ENCODE results near the gene VEPH1.

The VEPH1 gene

DNA sequence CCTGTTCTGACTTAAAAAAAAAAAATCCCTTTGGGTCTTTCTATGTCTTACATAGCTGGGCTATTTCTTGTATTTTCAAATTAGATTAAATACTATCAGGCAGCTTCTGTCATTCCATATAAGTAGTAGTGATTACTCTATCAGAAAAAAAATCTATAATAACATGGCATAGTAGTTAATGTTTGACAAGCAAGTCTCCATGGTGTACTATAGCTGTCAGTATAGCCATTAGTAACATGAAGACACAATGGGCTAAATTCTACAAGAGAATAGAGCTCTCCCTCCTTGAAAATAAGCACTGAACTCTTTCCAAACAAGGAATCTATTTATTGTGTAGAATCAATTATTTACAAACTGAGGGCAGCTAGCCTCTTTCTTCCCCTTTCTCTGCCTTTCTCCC, 19.4 kb upstream of the VEPH1 start:
- no peak for DNase-seq

DNA sequence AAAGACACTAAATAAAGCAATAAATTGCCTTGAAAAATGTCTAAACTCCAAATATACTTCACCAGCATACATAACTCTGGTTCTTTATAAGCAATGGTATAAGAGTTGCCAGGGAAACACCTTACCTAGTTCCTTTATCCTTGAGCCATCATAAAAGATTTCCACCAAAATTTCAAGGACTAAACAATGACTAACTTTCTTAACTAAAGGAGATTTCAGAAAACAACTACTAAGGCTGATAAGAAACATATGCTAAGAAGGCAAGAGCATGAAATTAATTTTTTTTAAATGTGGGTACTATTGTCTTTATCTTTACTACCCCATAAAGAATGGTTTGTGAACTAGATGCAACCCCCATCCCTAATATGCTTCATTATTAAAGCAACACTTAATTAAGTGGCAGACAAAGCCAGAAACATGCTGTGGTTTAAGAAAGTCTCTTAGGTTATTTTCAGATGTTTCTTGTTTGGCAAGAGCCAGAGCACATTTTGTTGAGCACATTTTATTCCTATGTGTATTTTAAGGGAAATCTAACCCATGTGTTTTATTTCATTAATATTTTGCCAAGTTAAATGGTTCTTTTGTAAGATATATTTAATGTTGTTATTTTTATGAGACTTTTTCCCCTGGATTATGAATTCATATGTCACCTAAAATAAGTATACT, 17.4 kb upstream of the VEPH1 start:
- DNase-seq = no peak

- DNase-seq = no peak
These were observed 15.7 kb upstream of the VEPH1 start for GRCh38 chr3:157518881-157519280.

GRCh38 chr3:157516928-157517327, 13.7 kb upstream of the VEPH1 start:
- DNase-seq = no peak

DNA sequence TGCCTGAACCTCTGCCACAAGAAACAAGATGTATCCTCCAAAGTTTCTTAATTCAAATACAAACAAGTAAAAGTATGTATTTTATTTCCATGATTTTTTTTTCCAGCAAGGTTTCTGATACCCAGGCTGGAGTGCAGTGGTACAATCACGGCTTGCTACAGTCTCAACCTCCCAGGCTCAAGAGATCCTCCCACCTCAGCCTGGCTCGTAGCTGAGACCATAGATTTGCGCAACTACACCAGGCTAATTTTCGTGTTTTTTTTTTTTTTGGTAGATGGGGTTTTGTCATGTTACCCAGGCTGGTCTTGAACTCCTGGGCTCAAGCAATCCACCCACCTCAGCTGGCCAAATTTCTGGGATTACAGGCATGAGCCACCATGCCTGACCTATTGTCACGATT, 12.2 kb upstream of the VEPH1 start:
- DNase-seq = no peak

DNA sequence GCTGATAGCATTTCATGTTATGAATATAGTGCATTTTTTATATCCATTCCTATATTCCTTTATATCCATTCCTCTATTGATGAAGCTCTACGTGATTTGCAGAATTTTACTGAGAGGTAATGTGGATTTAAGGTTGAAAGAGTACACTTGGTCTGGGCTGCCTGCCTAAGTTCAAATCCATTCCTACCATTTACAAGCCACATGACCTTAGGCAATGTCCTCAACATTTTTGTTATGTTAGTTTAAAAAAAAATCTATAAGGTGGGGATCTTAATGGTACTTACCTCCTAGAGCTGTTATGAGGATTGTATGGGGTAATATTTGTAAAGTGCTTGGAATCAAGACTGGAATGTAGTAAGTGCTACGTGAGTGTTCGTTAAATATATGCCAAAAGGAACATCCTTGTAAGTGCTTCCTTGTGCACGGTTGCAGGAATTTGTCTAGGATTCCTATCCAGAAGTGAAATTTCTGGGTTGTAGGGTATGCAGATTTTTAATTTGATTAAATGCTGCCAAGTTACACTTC, 11.2 kb upstream of the VEPH1 start:
- no peak for DNase-seq

GRCh38 chr3:157513585-157513984, 10.4 kb upstream of the VEPH1 start:
- no peak for DNase-seq

DNA sequence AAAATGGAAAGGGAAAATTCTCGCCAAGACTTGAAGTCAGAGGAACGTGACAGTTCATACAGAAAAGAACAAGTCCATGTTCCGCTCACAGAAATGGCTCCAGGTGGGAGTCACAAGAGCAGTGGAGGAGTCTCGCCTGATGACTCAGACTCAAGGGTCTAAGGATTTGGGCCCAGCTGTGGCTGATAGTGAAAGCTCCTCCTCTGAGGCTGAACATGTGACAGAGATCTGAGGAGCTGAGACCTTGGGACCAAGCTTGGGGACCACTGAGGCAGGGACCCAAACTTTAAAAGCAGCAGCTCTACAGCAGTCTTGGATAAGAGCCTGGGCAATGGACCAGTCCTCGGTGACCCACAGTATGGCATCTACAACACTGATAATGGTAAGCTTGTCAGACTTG, 9.3 kb upstream of the VEPH1 start:
- DNase-seq = no peak

DNA sequence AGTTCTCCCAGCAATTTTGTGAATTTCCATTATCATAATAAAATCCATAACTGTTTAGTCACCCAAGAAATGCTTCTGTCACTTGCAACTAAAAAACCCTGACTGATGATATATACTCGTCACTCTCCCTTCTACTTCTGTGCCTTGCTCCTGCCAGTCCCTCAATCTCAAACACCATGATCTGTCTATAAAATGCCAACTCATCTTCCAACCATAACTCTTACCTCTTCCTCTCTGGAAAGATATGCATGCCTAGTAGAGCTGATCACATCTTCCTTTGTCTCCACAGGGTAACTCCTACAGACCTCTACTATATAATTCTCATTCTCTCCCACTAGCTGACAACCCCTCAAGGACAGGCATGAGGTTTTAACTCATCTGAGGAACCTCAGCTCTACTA, 5.2 kb upstream of the VEPH1 start:
- DNase-seq = no peak

- no peak for DNase-seq
These were observed 1.4 kb downstream of the VEPH1 start for GRCh38 chr3:157501863-157502262.

DNA sequence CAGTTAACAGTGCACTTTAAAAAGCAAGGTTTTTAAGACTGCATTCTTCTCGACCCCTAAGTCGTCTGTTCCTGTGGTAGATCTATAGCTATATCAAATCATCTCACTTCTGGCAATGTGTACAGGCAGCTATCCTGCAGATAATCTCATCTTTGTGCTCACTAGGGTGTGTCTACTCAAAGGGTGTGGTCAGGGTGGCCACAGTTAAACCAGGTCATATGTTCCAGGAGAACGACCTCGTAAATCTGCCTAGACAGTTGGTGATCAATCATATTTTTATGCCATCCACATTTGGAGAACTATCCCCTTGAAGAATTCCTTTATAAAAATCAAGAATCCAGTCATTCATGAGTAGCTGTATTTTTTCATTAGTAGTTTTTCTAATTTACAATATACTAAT, 3.0 kb downstream of the VEPH1 start:
- no peak for DNase-seq

DNA sequence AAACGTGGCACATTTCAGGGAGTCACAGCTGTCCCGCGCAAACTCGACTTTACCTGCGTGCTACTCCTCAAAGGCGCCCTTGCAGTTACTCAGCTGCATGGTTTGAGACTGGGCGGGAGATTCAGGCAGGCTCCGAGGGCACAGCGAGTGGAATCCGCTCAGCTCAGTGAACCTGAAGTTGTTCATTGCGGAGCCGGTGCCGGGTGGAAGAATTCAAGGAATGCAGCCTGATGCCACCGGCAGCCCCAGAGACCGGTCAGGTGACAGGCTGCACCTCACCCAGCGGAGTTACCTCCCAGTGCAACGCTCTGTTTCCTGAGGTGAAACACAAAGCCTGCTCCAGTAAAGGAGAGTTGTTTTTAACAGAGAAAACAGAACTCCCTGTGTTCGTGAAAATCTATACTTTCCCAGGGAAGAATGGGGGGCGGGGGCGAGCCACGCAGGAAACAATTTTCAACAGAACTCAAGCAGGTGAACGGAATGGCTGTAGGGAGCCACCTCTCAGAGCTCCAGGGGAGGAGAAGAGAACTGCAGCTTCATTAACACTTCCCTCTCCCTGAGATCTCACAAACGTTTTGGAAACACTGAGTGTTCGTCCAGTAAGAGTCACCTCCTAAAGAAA, 3.8 kb downstream of the VEPH1 start:
- peak; percentile 12 for DNase-seq

- no peak for DNase-seq
These were observed 4.8 kb downstream of the VEPH1 start for GRCh38 chr3:157498371-157498770.

GRCh38 chr3:157495846-157496245, 7.4 kb downstream of the VEPH1 start:
- DNase-seq = no peak

- DNase-seq = no peak
These were observed 8.5 kb downstream of the VEPH1 start for GRCh38 chr3:157494581-157495281.

DNA sequence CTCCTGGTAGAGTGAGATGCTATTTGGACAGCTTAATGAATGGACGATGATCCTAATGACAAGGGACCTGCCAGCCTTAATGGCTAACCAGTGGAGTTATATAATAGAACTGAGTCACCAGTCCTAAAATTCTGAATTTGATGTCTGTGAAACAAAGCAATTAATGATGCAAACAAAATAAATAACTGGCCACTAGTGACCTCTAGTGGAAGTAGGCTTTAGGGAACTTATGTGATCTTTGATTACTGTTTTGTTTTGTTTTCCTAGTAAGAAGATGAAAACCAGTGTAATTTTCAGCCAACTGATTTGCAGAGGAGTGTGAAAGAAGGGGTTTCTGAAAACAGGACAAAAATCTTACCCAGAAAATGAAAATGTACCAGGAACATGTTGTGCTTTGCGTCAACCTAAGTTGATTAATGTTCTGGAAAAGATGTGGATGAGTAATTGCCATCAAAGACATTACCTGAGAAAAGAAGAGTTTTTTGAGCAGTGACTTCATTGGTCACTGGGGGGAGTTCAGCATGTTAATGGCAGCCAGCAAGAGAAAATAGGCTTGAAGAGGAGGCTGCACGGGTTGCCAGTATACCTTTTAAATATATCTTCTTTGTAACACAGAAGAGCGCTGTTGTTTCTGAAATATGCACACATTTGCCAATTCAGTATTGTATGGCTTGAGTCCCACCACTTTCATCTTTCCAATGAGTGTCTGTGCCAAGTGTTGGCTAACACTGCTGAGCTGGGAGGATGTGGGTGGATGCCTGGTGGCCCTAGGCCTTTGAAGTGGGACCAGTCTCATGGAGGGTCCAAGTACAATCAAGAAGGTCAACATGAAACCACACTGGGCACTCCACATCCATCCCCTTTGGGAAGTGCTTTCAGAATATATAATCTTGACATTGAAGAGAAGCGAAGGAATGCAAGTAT, 9.3 kb downstream of the VEPH1 start:
- DNase-seq = no peak

- no peak for DNase-seq
These were observed 12.1 kb downstream of the VEPH1 start for GRCh38 chr3:157491136-157491535.

DNA sequence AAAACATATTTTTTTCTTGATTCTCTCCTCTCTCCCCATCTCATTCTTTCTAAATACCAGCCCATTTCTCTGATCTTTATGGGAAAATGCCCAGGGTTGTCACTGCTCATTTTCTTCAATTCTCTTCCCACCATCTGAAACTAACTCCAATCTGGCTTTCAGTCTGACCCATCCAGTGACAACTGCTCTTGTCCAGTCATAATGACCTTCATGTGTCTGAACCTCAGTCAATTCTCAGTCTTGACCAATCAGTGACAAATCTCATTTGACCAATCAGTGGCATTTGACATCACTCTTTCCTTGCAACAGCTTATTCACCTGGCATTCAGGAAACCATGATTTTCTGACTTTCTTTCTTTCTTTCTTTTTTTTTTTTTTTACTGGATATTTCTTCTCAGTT, 15.1 kb downstream of the VEPH1 start:
- no peak for DNase-seq

- no peak for DNase-seq
These were observed 15.9 kb downstream of the VEPH1 start for GRCh38 chr3:157487339-157487738.

DNA sequence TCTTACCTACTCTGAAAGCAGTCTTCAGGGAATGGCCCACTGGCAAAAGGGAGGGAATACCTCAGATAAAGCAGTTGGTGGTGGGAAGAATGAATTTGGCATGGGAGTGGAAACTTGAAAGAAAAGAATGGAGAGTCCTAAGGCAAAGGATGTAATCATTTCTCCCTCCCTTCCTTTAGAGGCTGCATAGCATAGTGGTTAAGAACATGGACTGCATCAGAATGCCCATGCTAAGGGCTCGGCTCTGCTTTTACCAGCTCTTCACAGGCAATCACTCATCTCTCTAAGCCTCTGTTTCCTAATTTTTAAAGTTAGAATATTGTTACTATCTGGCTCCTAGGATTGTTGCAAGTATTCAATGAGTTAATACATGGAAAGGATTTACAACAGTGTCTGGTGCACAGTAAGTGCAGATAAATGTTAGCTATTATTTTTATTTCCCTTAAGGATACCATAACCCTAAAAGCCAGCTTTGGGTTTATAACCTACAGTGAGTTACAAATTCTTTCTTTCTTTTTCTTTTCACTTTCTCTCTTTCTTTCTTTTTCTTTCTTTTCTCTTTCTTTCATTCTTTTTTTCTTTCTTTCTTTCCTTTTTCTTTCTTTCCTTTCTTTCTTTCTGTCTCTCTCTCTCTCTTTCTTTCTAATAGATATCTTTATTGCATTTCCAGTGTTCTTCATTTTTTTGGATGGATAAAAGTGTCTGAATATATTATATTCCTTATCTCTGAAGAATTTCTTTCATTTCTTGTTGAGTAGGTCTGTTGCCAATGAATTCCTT, 23.6 kb downstream of the VEPH1 start:
- DNase-seq = no peak

DNA sequence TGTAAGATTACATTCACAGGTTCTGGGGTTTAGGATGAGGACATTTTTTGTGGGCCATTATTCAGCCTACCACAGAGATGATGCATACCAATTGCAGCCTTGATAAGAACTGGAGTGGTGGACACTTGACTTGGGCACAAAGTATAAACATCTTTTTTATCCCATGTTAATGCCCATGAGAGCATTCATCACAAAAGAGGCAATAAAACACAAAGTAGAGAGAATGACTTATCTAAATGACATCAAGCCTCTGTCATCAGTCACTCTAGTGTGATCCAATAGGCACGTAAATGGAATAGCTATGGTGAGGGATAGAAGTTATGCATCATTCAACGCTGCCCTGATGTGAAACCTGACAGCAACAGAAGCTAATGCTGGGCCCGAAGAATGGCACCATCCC, 25.8 kb downstream of the VEPH1 start:
- no peak for DNase-seq

DNA sequence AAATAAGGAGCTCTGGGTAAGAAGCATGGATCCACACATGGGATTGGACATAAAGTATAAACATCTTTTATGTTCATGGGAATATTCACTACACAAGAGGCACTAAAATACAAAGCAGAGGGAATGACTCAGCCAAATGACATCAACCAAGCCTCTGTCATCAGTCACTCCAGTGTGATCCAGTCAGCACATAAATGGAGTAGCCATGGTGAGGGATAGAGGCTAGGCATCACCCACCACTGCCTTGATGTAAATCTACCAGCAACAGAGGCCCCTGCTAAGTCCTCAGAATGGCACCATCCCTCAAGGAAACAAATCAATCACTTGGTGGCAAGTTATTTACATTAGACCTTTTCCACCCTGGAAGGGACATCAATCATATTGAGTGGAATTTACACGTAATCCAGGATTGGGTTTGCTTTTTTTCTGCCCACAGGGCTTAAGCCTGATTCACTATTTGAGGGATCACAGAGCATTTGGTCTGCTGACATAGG, 27.2 kb downstream of the VEPH1 start:
- no peak for DNase-seq

All from 8988T (cell line).